H1 (cell line): Measurements from ENCODE around the gene ZNF385C.

Source experiments
- HDAC6 ChIP-seq: IDR thresholded peaks from one replicate; pipeline ENCODE4 v1.7.1; 2012; ENCODE audit warnings: low read depth, mild to moderate bottlenecking, inconsistent platforms, low read length, moderate library complexity
- MAFK ChIP-seq: IDR thresholded peaks from 2 replicates; pipeline ENCODE4 v1.6.1; 2012; ENCODE audit warnings: low read depth, mild to moderate bottlenecking, improper control_type of control experiment, low read length
- POLR2A ChIP-seq, 2 experiments: IDR thresholded peaks; 1 replicate in 1 of 2; 2 replicates in 1 of 2; pipeline ENCODE4 v1.6.1; 2011; ENCODE audit warnings: low read depth in 2 of 2, low read length in 2 of 2, mild to moderate bottlenecking in 2 of 2; ENCODE audit errors: control extremely low read depth in 1 of 2
- POLR2AphosphoS5 ChIP-seq: IDR thresholded peaks from 2 replicates; pipeline ENCODE4 v1.6.1; 2011; ENCODE audit warnings: low read depth, low read length
- RXRA ChIP-seq: IDR thresholded peaks from 2 replicates; pipeline ENCODE4 v1.6.1; 2011; ENCODE audit warnings: low read depth, mild to moderate bottlenecking, low read length, moderate library complexity; ENCODE audit not compliant: insufficient read depth
- SIRT6 ChIP-seq: IDR thresholded peaks from one replicate; pipeline ENCODE4 v1.7.1; 2012; ENCODE audit warnings: low read length, inconsistent platforms
- SIX5 ChIP-seq: IDR thresholded peaks from 2 replicates; pipeline ENCODE4 v1.6.1; 2011; ENCODE audit warnings: mild to moderate bottlenecking, low read depth, low read length
- TCF12 ChIP-seq: IDR thresholded peaks from 2 replicates; pipeline ENCODE4 v1.6.1; 2011; ENCODE audit warnings: low read depth, mild to moderate bottlenecking, low read length

- TF ChIP-seq POLR2A (IDR thresholded peaks at IDR 0.05; ENCODE audit: control extremely low read depth in 1 of 2, low read depth in 2 of 2, low read length in 2 of 2): no peak
- TF ChIP-seq MAFK: no peak
- TF ChIP-seq POLR2AphosphoS5: no peak
- TF ChIP-seq SIRT6: no peak
- no peak for TF ChIP-seq SIX5
- TF ChIP-seq TCF12: no peak
- TF ChIP-seq HDAC6: no peak
- no peak for TF ChIP-seq RXRA
These were observed 13.7 kb upstream of the ZNF385C start for GRCh38 chr17:42111871-42112551.
